SK-N-MC (cell line): Measurements from ENCODE around the gene TMEM273.

ENCODE experiments used
- DNase-seq: peaks from one replicate; pipeline ENCODE4 v3.0.0-alpha.2; 2011; ENCODE audit warnings: low read depth, low spot score
- H3K27ac ChIP-seq: fragments of 200-600 bp; sonication (generic); 2 replicates; pipeline ENCODE4 v1.5.1; 2016; ENCODE audit warnings: mixed run types
- H3K36me3 ChIP-seq: fragments of 200-600 bp; sonication (generic); 2 replicates; pipeline ENCODE4 v1.6.1; 2017; ENCODE audit warnings: antibody characterized with exemption, low read length, mixed read lengths; ENCODE audit not compliant: insufficient read depth
- H3K4me3 ChIP-seq: fragments of 200-600 bp; sonication (generic); 2 replicates; pipeline ENCODE4 v1.5.1; 2016
- H3K9ac ChIP-seq: fragments of 200-600 bp; sonication (generic); 2 replicates; pipeline ENCODE4 v1.8.0; 2017; ENCODE audit warnings: mixed run types, mixed read lengths; ENCODE audit not compliant: insufficient read length
- H3K9me3 ChIP-seq: fragments of 200-600 bp; sonication (generic); 2 replicates; pipeline ENCODE4 v1.6.1; 2017; ENCODE audit warnings: low read depth, mild to moderate bottlenecking, antibody characterized with exemption, low read length, moderate library complexity, mixed read lengths
- EZH2 ChIP-seq: fragments of 200-600 bp; sonication (generic); IDR thresholded peaks from one replicate; pipeline ENCODE4 v1.6.1; 2017; ENCODE audit warnings: antibody characterized with exemption
- FOXP2 ChIP-seq: optimal IDR thresholded peaks from 2 replicates; pipeline ENCODE3; 2011; ENCODE audit warnings: mild to moderate bottlenecking, moderate library complexity; ENCODE audit not compliant: insufficient read depth; ENCODE audit errors: extremely low read length, control extremely low read depth
- POLR2AphosphoS5 ChIP-seq: IDR thresholded peaks from 2 replicates; pipeline ENCODE4 v1.6.1; 2012; ENCODE audit warnings: mild to moderate bottlenecking, low read depth, low read length, borderline replicate concordance

TMEM273 gene

GRCh38 chr10:49212783-49213182, 24.6 kb upstream of the TMEM273 start:
- DNase-seq = no peak
- TF ChIP-seq FOXP2 (no peak), POLR2AphosphoS5 (no peak), EZH2 (no peak)
- Histone ChIP-seq H3K27ac (no peak overlapping the region), H3K9ac (no peak overlapping the region), H3K9me3 (no peaks in the 10 kb centered on the region), H3K4me3 (no peak overlapping the region), H3K36me3 (no peaks in the 10 kb centered on the region)

- Histone ChIP-seq H3K4me3 (no peak overlapping the region), H3K9me3 (no peaks in the 10 kb centered on the region), H3K27ac (no peak overlapping the region), H3K9ac (no peak overlapping the region), H3K36me3 (no peaks in the 10 kb centered on the region)
- DNase-seq = no peak
- TF ChIP-seq FOXP2 = no peak
- no peak for TF ChIP-seq POLR2AphosphoS5
- no peak for TF ChIP-seq EZH2
These were observed 23.9 kb upstream of the TMEM273 start for GRCh38 chr10:49212076-49212475.

GRCh38 chr10:49208996-49209395, 20.8 kb upstream of the TMEM273 start:
- no peak overlapping the region for H3K27ac ChIP-seq
- no peak for DNase-seq
- no peak for TF ChIP-seq POLR2AphosphoS5
- no peak for TF ChIP-seq FOXP2
- no peak for TF ChIP-seq EZH2
- H3K9me3 ChIP-seq = no peaks in the 10 kb centered on the region
- no peaks in the 10 kb centered on the region for H3K36me3 ChIP-seq
- H3K9ac ChIP-seq = no peak overlapping the region
- no peak overlapping the region for H3K4me3 ChIP-seq

- Histone ChIP-seq H3K36me3 (no peaks in the 10 kb centered on the region), H3K4me3 (no peak overlapping the region), H3K27ac (no peak overlapping the region), H3K9ac (no peak overlapping the region), H3K9me3 (no peaks in the 10 kb centered on the region)
- TF ChIP-seq POLR2AphosphoS5 = no peak
- no peak for TF ChIP-seq FOXP2
- TF ChIP-seq EZH2 = no peak
- DNase-seq = no peak
These were observed 19.8 kb upstream of the TMEM273 start for GRCh38 chr10:49207936-49208487.

GRCh38 chr10:49207113-49207512, 18.9 kb upstream of the TMEM273 start:
- no peaks in the 10 kb centered on the region for H3K9me3 ChIP-seq
- no peak overlapping the region for H3K9ac ChIP-seq
- no peak for DNase-seq
- H3K27ac ChIP-seq = no peak overlapping the region
- no peak overlapping the region for H3K4me3 ChIP-seq
- TF ChIP-seq EZH2 = no peak
- no peak for TF ChIP-seq FOXP2
- no peaks in the 10 kb centered on the region for H3K36me3 ChIP-seq

- Histone ChIP-seq H3K27ac (no peak overlapping the region), H3K36me3 (no peaks in the 10 kb centered on the region), H3K9ac (no peak overlapping the region), H3K9me3 (no peaks in the 10 kb centered on the region), H3K4me3 (no peak overlapping the region)
- TF ChIP-seq EZH2 (no peak), POLR2AphosphoS5 (no peak), FOXP2 (no peak)
- DNase-seq = no peak
These were observed 17.0 kb upstream of the TMEM273 start for GRCh38 chr10:49205206-49205605.

- no peak for TF ChIP-seq FOXP2
- no peak for TF ChIP-seq POLR2AphosphoS5
- no peak for TF ChIP-seq EZH2
- Histone ChIP-seq H3K9me3 (no peaks in the 10 kb centered on the region), H3K36me3 (no peaks in the 10 kb centered on the region), H3K27ac (no peak overlapping the region), H3K9ac (no peak overlapping the region), H3K4me3 (no peak overlapping the region)
- DNase-seq = no peak
These were observed 15.9 kb upstream of the TMEM273 start for GRCh38 chr10:49204119-49204518.

- no peaks in the 10 kb centered on the region for H3K36me3 ChIP-seq
- H3K4me3 ChIP-seq = no peak overlapping the region
- no peak overlapping the region for H3K27ac ChIP-seq
- no peaks in the 10 kb centered on the region for H3K9me3 ChIP-seq
- no peak overlapping the region for H3K9ac ChIP-seq
- no peak for TF ChIP-seq FOXP2
- DNase-seq = no peak
These were observed 14.1 kb upstream of the TMEM273 start for GRCh38 chr10:49202266-49202665.

- no peak overlapping the region for H3K27ac ChIP-seq
- H3K9ac ChIP-seq = no peak overlapping the region
- H3K4me3 ChIP-seq = no peak overlapping the region
- no peak for TF ChIP-seq POLR2AphosphoS5
- TF ChIP-seq FOXP2 = no peak
- TF ChIP-seq EZH2 = no peak
- no peaks in the 10 kb centered on the region for H3K9me3 ChIP-seq
- DNase-seq = no peak
- no peaks in the 10 kb centered on the region for H3K36me3 ChIP-seq
These were observed 12.7 kb upstream of the TMEM273 start for GRCh38 chr10:49200854-49201253.
